ENCODE measurements around the gene TMC4.
A peak's percentile ranks its signal among the peaks of the same experiment; 100 is the strongest.

TMC4 gene

GRCh38 chr19:54127688-54128440 lies 45.1 kb downstream of the TMC4 start:
- DNase-seq, result no peak

GRCh38 chr19:54125713-54126112 lies 47.2 kb downstream of the TMC4 start:
- no peak for DNase-seq

- DNase-seq, result no peak
Observed at GRCh38 chr19:54124393-54124792, 48.6 kb downstream of the TMC4 start.

GRCh38 chr19:54123682-54124081 lies 49.3 kb downstream of the TMC4 start:
- no peak for DNase-seq

- DNase-seq, result no peak
Observed at GRCh38 chr19:54121259-54121658, 51.7 kb downstream of the TMC4 start.

GRCh38 chr19:54115109-54116063 lies 57.6 kb downstream of the TMC4 start, which contains the start of the genes PRPF31 and TFPT:
Gene PRPF31 (plus strand): TSS chr19:54115754. CDS start chr19:54118279, 2,525 bp downstream.
Gene TFPT (minus strand): TSS chr19:54115657. CDS start chr19:54115269, 388 bp downstream.
- DNase-seq, result peak; percentile 95

GRCh38 chr19:54114340-54115108 lies 58.4 kb downstream of the TMC4 start:
- DNase-seq, result no peak

Data from NCI-H2171 (cell line).